ENCODE results near the gene IFNA6.

DNA sequence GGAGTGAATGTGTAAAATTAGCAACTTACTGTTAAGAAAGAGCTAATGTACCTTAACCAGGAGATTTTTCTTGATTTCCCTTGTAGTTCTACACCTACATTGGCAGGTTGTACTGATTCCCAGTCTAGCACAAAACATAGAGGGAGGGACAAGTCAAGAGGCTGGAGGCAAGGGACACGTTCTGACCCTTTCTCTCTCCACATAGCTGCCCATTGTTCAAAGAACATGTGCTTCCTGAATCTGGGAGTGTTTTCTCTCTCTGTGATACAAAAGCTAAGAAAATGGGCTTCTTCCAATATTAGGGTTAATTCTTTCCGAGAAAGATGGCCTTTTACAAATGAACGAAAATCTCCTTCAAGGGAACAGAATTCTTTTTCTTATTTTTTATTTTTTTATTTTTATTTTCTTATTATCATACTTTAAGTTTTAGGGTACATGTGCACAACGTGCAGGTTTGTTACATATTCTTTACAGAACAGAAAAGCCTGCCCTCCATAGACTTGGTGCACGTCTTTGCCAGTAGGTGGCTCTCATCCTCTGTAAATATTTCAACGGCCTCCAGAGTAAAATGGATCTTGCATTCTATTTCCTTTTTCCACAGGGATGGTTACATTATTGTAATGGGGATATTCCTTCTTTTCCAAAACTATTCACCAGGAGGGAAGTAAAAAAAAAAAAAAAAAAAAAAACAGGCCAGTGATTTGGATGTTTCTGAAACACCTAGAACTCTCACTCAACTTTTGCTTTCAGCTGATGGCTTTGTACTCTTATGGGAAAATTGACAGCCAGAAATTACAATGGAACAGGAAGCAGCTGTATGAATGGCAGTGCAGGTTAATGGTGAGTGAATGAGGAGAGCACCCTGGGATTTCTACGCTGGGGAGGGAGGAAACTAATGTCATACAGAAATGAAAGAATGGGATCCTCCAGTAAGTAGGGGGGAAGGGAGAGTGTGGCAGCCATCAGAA, 32.4 kb downstream of the IFNA6 start:
- TF ChIP-seq, protein P1, sequence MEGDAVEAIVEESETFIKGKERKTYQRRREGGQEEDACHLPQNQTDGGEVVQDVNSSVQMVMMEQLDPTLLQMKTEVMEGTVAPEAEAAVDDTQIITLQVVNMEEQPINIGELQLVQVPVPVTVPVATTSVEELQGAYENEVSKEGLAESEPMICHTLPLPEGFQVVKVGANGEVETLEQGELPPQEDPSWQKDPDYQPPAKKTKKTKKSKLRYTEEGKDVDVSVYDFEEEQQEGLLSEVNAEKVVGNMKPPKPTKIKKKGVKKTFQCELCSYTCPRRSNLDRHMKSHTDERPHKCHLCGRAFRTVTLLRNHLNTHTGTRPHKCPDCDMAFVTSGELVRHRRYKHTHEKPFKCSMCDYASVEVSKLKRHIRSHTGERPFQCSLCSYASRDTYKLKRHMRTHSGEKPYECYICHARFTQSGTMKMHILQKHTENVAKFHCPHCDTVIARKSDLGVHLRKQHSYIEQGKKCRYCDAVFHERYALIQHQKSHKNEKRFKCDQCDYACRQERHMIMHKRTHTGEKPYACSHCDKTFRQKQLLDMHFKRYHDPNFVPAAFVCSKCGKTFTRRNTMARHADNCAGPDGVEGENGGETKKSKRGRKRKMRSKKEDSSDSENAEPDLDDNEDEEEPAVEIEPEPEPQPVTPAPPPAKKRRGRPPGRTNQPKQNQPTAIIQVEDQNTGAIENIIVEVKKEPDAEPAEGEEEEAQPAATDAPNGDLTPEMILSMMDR (IDR thresholded peaks at IDR 0.05; ENCODE audit: insufficient read depth, low read length, poor library complexity, severe bottlenecking) = peak; percentile 78
- TF ChIP-seq EZH2phosphoT487 (conservative IDR thresholded peaks at IDR 0.05; ENCODE audit: low read length) = no peak
